OCI-LY7 (cell line): ENCODE data around the gene WDR86. TPM values are rescaled to one million over a fixed set of nuclear protein-coding genes. Genes with fewer than 3 reads are reported as not detected.

Experiments
- BruUV-seq: library from RNA; stranded (reverse); fragments of 400-500 nt; replicated peaks from 2 replicates; lab custom pipeline; 2021; lab: Mats Ljungman, UMichigan
- CTCF ChIA-PET: fragments of 300-600 bp; sonication (Branson Sonifier 250); formaldehyde crosslinking; loops from one replicate; lab custom pipeline; 2022; ENCODE audit warnings: antibody characterized with exemption; ENCODE audit not compliant: unreplicated experiment; lab: Charles Lee
- POLR2A ChIA-PET: fragments of 300-600 bp; sonication (Branson Sonifier 250); formaldehyde crosslinking; loops from one replicate; lab custom pipeline; 2022; ENCODE audit warnings: antibody characterized with exemption; lab: Charles Lee
- DNase-seq: peaks from one replicate; pipeline ENCODE4 v3.0.0-alpha.2; 2015; ENCODE audit warnings: low spot score
- H2AFZ ChIP-seq: fragments of 200-600 bp; sonication (generic), shearing (Covaris generic); 2 replicates; pipeline ENCODE4 v1.6.1; 2014; ENCODE audit warnings: mild to moderate bottlenecking, antibody characterized with exemption, low read length, moderate library complexity
- H3K27ac ChIP-seq: fragments of 200-600 bp; sonication (generic); 2 replicates; pipeline ENCODE4 v1.5.1; 2014; ENCODE audit warnings: mixed run types, low read depth, mild to moderate bottlenecking, moderate library complexity, low read length, inconsistent platforms; ENCODE audit not compliant: poor library complexity, severe bottlenecking
- H3K36me3 ChIP-seq: fragments of 200-600 bp; sonication (generic); 2 replicates; pipeline ENCODE4 v1.6.1; 2014; ENCODE audit warnings: mild to moderate bottlenecking, antibody characterized with exemption, low read length, moderate library complexity, mixed read lengths; ENCODE audit not compliant: insufficient read depth
- H3K4me1 ChIP-seq: fragments of 200-600 bp; sonication (generic); 2 replicates; pipeline ENCODE4 v1.5.1; 2014; ENCODE audit warnings: mild to moderate bottlenecking, low read length; ENCODE audit not compliant: insufficient read depth, poor library complexity, severe bottlenecking
- H3K4me2 ChIP-seq: fragments of 200-600 bp; sonication (generic); 2 replicates; pipeline ENCODE4 v1.6.1; 2014; ENCODE audit warnings: mild to moderate bottlenecking, low read length
- H3K4me3 ChIP-seq: fragments of 200-600 bp; sonication (generic); 2 replicates; pipeline ENCODE4 v1.5.1; 2014; ENCODE audit warnings: mild to moderate bottlenecking, low read depth, low read length; ENCODE audit not compliant: poor library complexity, severe bottlenecking
- H3K79me2 ChIP-seq: fragments of 200-600 bp; sonication (generic); 2 replicates; pipeline ENCODE4 v1.6.1; 2016; ENCODE audit warnings: low read depth, mild to moderate bottlenecking, low read length, moderate library complexity, mixed read lengths; ENCODE audit not compliant: insufficient read depth
- H3K9me2 ChIP-seq: fragments of 200-600 bp; sonication (generic); 2 replicates; pipeline ENCODE4 v1.6.1; 2016; ENCODE audit warnings: mild to moderate bottlenecking, low read length, mixed read lengths; ENCODE audit not compliant: insufficient read depth
- H3K9me3 ChIP-seq: fragments of 200-600 bp; sonication (generic); 2 replicates; pipeline ENCODE4 v1.6.1; 2014; ENCODE audit warnings: mild to moderate bottlenecking, mixed run types, low read length, mixed read lengths
- H4K20me1 ChIP-seq: fragments of 200-600 bp; sonication (generic); 2 replicates; pipeline ENCODE4 v1.6.1; 2014; ENCODE audit warnings: mild to moderate bottlenecking, antibody characterized with exemption, low read length, moderate library complexity, mixed read lengths; ENCODE audit not compliant: insufficient read depth
- CTCF ChIP-seq: fragments of 200-600 bp; sonication (generic); conservative IDR thresholded peaks from 2 replicates; pipeline ENCODE4 v1.5.1; 2014; ENCODE audit warnings: mild to moderate bottlenecking, antibody characterized with exemption, low read length, moderate library complexity, mixed read lengths
- EZH2phosphoT487 ChIP-seq: fragments of 200-600 bp; sonication (generic); IDR thresholded peaks from 2 replicates; pipeline ENCODE4 v1.6.1; 2018; ENCODE audit warnings: low read depth, borderline replicate concordance, mild to moderate bottlenecking, mixed run types, antibody characterized with exemption, low read length, moderate library complexity, mixed read lengths
- intact Hi-C: fragments of 100-400 bp; cut with micrococcal nuclease; formaldehyde crosslinking; loops from one replicate; pipeline ENCODE4 v1.10.0; 2022; ENCODE audit not compliant: unreplicated experiment
- total RNA-seq, 2 experiments: library from RNA; depleted of rRNA in 1 of 2; stranded (reverse); fragments of >200 nt in 1 of 2; shearing (Covaris generic) in 1 of 2; gene quantifications; 2 replicates each; pipeline ENCODE4 v1.2.3, GENCODE V29; 2014 to 2022

Gene WDR86
- total RNA-seq, 2 experiments from 2014 or later: 0.44 to 0.51 TPM

GRCh38 chr7:151452680-151453325 lies 43.0 kb upstream of the WDR86 start:
- no TSS peak for BruUV-seq
- POLR2A ChIA-PET: interaction anchor here (0.6 kb wide), 1 partner anchor 84 kb away, joined by 3 read pairs; no protein-coding TSS in a partner anchor
- Histone ChIP-seq H3K36me3 (no peaks in the 10 kb centered on the region), H3K9me3 (no peaks in the 10 kb centered on the region), H3K4me2 (no peak overlapping the region), H3K79me2 (no peaks in the 10 kb centered on the region), H2AFZ (no peak overlapping the region), H4K20me1 (no peaks in the 10 kb centered on the region), H3K4me1 (no peaks in the 10 kb centered on the region), H3K9me2 (no peaks in the 10 kb centered on the region), H3K27ac (no peak overlapping the region), H3K4me3 (no peak overlapping the region)
- intact Hi-C loops: no loop called here
- CTCF ChIA-PET: no interaction called here
- TF ChIP-seq EZH2phosphoT487: no peak
- TF ChIP-seq CTCF: no peak
- DNase-seq: no peak

- no peak overlapping the region for H3K27ac ChIP-seq
- TF ChIP-seq EZH2phosphoT487 (no peak), CTCF (no peak)
- no peak overlapping the region for H3K4me3 ChIP-seq
- no peaks in the 10 kb centered on the region for H3K79me2 ChIP-seq
- no peaks in the 10 kb centered on the region for H4K20me1 ChIP-seq
- POLR2A ChIA-PET: interaction anchor here (0.6 kb wide), 2 partner anchors 84 to 92 kb away, joined by 3 to 4 read pairs; no protein-coding TSS in a partner anchor
- H2AFZ ChIP-seq: no peak overlapping the region
- H3K9me2 ChIP-seq: no peaks in the 10 kb centered on the region
- no peaks in the 10 kb centered on the region for H3K36me3 ChIP-seq
- no peaks in the 10 kb centered on the region for H3K9me3 ChIP-seq
- BruUV-seq: no TSS peak
- no peak overlapping the region for H3K4me2 ChIP-seq
- H3K4me1 ChIP-seq: no peaks in the 10 kb centered on the region
- no peak for DNase-seq
- intact Hi-C loops: no loop called here
- CTCF ChIA-PET: no interaction called here
Observed at GRCh38 chr7:151451626-151452571, 42.1 kb upstream of the WDR86 start.
